HG03064 (cell line): ENCODE results near the gene WWC1.
"Not testable (repeated sequence)": the region's sequence is repeated elsewhere in the genome, so short reads cannot be mapped to it uniquely, and the experiment has no call there.

Experiments
- ATAC-seq: cut with Tn5 transposase; IDR thresholded peaks from one replicate; pipeline ENCODE4 v1.9.1; 2021; ENCODE audit warnings: low read depth; ENCODE audit not compliant: unreplicated experiment

Gene WWC1

DNA sequence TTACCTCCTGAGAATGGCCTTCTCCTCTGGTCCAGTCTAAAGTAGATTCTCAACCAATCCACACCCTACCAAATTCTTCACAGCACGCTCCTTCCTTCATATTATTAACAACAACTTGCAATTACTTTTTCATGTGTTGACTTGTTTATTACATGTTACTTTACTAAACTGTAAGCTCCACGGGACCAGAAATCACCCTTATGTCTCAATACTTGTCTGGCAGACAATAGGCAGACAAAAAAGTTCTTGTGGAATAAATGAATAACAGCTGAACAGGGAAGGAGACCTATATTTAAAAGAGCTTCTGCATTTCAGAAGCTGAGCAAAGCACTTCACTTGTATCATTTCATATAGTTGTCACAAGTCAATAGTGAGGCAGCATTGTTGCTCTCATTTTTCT lies 5.7 kb upstream of the WWC1 start:
- ATAC-seq: no peak

DNA sequence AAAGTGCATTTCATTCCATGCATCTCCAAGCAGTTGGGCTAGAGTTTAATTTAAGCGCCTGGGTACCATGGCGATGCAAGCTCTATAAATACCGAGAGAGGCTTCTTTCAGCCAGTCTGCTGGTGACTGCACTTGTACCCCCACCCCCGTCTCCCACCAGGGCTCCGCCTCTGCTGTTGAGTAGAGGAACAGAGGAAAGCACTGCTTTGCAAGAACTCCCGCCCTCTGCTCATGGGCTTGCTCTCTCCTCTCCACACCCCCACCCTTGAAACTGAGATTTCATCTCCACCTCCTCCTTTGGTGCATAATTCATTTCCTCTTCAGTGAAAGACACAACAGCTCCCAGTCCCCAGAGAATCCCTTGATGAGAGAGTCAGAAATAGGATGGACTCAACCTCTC lies 5.1 kb upstream of the WWC1 start:
- ATAC-seq: no peak

DNA sequence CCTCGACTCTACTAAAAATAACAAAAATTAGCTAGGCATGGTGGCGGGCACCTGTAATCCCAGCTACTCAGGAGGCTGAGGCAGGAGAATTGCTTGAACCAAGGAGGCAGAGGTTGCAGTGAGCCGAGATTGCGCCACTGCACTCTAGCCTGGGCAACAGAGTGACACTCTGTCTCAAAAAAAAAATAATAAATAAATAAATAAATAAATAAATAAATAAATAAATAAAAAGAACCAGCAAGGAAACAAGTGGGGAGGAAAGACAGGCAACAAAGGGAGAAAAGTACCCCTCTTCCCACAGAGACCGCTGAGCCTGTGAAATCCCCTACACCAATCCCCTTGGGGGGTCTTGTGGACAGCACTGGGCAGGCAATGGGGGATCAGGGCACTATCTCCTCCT lies 4.6 kb upstream of the WWC1 start:
- not testable (repeated sequence) for ATAC-seq

DNA sequence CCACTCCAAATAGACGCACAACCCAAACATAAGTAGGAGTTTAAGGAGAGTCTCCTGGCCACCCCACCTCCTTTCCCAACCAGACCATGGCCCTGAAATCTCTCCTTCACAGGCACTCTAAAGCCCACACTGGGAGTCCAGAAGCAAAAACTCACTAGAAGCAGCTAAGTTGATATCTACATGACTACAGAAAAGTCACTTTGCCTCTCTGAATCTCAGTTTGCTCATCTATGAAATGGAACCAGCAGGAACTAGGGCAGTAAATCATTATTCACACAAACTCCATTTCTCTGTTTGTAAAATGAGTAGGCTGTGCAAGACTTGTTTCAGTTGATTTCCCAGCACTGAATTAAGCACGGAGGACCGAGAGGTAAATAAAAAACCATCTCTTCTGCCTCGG lies 4.1 kb upstream of the WWC1 start:
- no peak for ATAC-seq

- ATAC-seq: no peak
Measured at GRCh38 chr5:168288349-168289245, 2.8 kb upstream of the WWC1 start.

DNA sequence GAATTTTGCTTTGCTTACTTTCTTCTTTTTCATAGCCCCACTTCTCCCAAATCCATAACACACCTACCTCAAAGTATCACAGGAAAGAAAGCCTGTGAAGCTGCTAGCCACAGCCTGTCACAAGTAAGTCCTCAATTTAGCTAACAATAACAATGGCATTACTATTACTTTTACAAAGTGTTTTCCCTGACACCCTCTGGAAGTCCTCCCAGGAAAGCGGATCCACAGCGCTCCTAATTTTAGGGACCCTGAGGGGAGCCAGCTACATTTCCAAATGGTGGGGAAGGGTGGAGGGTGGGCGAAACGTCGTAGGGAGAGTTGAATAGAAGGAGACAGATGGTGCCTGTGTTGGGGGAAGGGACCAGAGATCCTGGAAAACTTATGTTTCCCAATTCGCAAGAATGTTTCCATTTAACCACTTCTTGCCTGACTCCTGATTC lies 523 bp upstream of the WWC1 start:
- ATAC-seq: no peak

- peak; percentile 26 for ATAC-seq
Measured at GRCh38 chr5:168291964-168292785, 730 bp downstream of the WWC1 start.

GRCh38 chr5:168292786-168293696 lies 1.6 kb downstream of the WWC1 start:
- no peak for ATAC-seq

GRCh38 chr5:168295574-168296201 lies 4.2 kb downstream of the WWC1 start:
- ATAC-seq: no peak

DNA sequence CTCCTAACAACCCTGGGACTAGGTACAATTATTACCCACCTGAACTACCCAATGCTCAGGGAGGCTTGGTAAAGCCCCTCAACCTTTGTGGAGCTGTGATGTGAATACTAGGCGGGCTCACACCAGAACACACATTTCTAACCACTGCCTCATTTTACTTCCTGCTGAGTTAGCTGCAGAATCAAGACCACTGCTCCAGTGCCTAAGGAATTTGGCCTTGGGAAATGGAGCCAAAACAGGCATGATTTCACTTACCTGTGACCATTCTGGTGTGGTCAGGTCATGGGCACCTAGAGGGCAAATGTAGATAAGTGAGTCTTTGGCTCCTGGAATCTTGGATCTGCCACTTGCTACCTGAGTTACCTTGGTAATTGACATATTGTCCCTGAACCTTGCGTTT lies 5.2 kb downstream of the WWC1 start:
- no peak for ATAC-seq

GRCh38 chr5:168298949-168299348 lies 7.5 kb downstream of the WWC1 start:
- no peak for ATAC-seq

- ATAC-seq: no peak
Measured at GRCh38 chr5:168299372-168299771, 7.9 kb downstream of the WWC1 start.

GRCh38 chr5:168300326-168301182 lies 9.1 kb downstream of the WWC1 start:
- ATAC-seq: no peak

DNA sequence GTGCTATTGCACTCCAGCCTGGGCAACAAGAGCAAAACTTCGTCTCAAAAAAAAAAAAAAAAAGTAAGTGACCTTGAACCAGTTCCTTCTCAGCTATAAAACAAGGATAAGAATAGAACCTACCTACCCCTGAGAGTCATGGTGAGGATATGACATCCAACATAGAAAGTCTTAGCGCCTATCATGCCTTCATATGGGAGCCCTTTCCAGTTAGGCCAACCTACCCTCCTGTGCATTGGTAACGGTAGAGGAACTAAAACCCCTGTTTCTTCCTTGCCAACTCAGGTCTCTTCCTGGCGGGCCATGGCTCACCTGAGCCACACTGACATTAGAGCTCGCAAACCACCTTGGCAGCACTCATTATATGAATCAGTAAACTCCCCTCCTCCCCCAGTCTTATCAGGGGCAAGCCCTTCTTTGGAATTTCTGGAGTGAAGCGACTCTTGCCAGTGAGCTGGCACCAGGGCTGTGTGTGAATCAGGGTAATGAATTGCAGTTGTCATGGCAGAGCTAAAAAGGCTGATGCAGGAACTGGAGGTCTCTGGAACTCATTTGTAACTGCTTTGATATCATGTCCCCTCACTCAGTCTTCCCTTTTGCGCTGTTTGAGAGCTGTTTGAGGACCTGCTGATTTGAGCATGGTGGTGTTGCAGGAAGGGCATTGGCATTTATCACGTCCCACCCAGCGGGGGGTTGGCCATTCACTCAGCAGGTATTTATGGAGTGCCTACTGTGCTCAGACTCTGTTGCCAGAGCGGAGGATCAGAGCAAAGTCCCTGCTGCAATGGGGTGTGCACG lies 10.3 kb downstream of the WWC1 start:
- ATAC-seq: no peak

- no peak for ATAC-seq
Measured at GRCh38 chr5:168302785-168303184, 11.3 kb downstream of the WWC1 start.

- no peak for ATAC-seq
Measured at GRCh38 chr5:168303393-168304025, 12.1 kb downstream of the WWC1 start.

GRCh38 chr5:168304349-168304748 lies 12.9 kb downstream of the WWC1 start:
- no peak for ATAC-seq

DNA sequence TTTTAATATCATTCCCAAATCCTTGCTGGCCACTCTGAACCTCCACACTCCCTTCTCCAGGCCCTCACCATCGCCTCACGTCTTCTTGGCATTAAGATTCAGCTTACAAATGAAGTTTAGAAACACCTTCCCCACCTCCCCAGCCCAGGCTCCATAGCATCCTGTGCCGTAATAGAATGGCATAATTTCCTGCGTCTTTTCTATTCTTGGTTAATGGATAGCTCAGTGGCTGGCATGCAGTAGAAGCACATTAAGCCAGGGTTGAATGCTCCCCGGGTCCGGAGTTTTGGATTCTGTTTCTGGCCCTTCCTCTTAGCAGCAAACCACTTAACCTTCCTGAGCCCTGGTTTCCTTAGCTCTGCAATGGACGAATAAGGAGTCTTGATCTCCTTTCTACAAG lies 13.8 kb downstream of the WWC1 start:
- ATAC-seq: no peak
